T-helper 1 cell treated with Interleukin-12 subunit alpha and Interleukin-12 subunit beta and Interleukin-4 antibody, amounts not matched to agents 30 ng/mL and 1 ng/mL, for 36 hours (primary cell): ENCODE results near the gene MPO. TPM values are rescaled to one million over a fixed set of nuclear protein-coding genes. Genes with fewer than 3 reads are reported as not detected.

Experiments used
- intact Hi-C: fragments of 100-400 bp; cut with micrococcal nuclease; formaldehyde crosslinking; loops from one replicate; pipeline ENCODE4 v1.15.1; 2024
- total RNA-seq: library from RNA; stranded (reverse); gene quantifications from 2 replicates; pipeline ENCODE4 v1.2.3, GENCODE V29; 2022

MPO gene
- total RNA-seq, 1 donor from 2014 or later = 0.07 TPM

GRCh38 chr17:58282442-58282841 is 1.7 kb upstream of the MPO start:
- intact Hi-C loops = no loop called here

DNA sequence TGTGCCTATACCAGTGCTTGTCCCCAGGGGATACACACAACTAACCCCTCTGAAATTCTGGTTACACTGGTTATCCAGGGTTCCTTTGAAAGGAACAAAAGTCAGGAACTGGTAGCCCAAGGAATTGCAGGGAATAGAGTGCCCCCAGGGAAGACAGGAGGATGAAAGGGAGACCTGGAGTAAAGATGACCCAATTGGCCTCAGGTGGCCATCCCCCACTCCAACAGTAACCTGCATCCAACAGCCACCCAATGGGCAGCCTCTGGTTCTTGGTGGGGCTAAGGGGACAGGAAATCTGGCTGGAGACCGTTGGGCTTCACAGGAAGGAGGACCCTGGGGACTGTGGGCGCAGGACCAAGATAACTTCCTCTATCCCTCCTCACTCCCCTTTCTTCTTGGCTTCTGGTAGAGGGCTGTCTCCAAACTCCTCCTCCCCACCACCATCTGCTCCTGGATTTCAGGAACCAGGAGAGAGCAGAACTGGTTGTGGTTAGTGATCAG is 826 bp upstream of the MPO start:
- intact Hi-C loops = no loop called here

DNA sequence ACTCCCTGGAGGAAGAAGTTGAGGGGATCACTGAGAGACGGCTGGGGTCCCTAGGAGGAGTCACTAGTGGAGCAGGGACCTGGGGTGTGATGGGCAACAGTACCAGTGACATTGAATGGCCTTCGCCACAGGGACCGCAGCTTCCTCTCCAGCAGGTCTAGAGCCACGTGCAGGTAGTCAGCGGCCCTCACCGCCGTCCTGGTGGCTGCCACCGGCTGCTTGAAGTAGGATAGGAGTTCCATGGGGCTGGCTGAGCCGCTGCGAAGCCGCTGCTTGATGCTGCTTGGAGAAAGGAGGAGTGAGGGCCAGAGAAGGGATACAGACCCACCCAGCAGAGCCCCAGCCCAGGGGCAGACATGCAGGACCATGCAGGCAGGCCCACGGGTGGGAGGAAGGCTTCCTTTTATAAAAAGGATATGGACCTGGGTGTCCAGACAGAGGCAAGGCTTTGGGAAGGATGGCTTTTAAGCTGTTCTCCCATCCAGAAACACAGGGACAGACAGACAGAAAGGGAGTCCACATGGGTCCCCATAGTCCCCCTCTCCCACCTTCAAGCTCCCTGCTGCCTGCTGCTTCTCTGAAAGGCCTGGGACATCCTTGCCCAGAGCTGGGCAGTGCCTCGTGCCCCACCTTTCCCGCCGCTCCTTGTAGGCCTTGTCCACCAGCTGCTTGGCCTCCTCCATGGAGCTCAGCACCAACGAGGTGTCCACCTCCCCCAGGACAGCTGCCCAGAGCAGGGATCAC is 827 bp downstream of the MPO start:
- intact Hi-C loops = no loop called here

DNA sequence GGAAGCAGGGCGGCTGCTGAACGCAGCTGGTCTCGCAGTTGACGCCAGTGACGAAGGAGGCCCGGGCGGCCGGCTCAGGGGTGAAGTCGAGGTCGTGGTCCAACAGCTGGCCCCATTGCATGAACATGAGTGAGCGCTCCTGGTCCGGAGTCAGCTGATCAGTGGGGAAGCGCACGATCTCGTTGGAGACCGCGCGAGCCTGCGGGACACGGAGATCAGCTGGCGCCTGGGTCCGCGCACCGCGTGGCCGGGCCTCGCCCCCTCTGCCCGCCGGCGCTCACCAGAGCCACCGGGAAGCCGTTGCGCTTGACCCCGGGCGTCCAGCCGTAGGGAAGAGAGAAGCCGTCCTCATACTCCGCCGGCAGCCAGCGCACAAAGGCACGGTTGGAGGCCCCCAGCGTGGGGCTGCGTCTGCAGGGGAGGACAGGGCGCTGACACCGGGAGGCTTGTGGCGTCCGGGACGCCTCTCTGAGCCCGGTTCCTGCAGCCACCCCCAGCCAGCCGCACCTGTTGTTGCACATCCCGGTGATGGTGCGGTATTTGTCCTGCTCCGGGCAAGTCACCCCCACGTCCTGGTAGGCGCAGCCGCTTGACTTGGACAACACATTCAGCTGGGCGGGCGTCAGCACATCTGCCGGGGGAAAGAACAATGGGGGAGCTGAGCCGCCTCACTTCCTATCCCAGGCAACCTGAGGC is 1.6 kb downstream of the MPO start:
- intact Hi-C loops = no loop called here

DNA sequence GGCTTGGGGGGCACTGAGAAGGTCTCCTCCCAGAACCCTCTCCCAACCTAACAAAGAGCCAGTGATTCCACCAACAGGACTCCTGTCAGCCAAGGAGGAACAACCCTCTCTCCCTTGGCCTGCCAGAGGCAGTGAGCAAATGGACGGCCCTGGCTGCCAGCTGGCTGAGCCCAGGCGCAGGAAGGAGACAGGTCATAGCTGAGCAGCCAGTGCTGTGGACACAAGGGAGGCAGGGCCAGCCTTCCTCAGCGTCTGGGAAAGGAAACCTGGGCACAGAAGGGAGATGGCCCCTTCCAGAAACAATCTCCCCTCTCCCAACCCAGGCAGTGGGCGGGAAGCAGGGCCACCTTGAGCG is 2.1 kb downstream of the MPO start:
- intact Hi-C loops = no loop called here

- intact Hi-C loops = loop anchor here (1.0 kb wide), 2 partner anchors 139 to 169 kb away; partner anchors contain the start of gene RNF43
These were observed 2.7 kb downstream of the MPO start for GRCh38 chr17:58277802-58278595.

- intact Hi-C loops = loop anchor here (1.0 kb wide), 2 partner anchors 140 to 170 kb away; partner anchors contain the start of gene RNF43
These were observed 3.5 kb downstream of the MPO start for GRCh38 chr17:58277107-58277801.

DNA sequence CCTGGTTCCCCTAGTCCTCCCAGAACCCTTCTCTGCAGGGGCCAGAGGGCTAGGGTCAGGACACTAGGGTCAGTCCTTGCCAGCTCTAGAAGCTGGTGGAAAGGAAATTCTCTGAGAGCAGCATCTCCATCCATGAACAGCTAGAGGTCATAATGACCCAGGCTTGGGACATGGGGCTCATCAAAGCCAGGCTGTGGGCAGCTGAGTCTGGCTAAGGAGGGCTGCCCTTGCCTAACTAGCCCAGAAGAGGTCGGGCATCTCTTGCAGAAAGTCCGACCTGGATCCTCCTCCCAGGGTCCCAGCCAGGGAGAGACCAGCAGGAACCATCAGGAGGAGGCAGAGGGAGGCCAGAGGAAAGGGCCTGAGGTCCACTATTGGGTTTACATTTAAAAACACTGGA is 4.3 kb downstream of the MPO start:
- intact Hi-C loops = no loop called here

DNA sequence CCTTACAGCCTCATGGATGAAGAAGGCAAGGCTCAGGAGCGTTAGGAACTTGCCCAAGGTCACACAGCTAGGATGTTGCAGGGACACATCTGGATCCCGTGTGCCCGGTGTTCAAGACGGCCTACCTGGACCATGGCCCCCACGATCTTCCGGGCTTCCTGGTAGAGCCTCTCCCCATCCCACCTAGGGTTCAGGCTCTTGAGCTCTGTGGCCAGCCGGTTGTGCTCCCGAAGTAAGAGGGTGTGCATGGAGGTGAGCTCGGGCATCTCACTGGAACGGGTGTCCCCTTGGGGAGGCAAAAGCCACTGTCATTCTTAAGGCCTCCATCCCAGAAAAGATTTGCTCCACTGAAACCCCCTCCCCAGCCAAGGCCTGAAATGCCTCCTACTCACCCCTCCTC is 5.3 kb downstream of the MPO start:
- intact Hi-C loops = no loop called here

GRCh38 chr17:58273453-58274104 is 7.2 kb downstream of the MPO start:
- intact Hi-C loops = no loop called here

DNA sequence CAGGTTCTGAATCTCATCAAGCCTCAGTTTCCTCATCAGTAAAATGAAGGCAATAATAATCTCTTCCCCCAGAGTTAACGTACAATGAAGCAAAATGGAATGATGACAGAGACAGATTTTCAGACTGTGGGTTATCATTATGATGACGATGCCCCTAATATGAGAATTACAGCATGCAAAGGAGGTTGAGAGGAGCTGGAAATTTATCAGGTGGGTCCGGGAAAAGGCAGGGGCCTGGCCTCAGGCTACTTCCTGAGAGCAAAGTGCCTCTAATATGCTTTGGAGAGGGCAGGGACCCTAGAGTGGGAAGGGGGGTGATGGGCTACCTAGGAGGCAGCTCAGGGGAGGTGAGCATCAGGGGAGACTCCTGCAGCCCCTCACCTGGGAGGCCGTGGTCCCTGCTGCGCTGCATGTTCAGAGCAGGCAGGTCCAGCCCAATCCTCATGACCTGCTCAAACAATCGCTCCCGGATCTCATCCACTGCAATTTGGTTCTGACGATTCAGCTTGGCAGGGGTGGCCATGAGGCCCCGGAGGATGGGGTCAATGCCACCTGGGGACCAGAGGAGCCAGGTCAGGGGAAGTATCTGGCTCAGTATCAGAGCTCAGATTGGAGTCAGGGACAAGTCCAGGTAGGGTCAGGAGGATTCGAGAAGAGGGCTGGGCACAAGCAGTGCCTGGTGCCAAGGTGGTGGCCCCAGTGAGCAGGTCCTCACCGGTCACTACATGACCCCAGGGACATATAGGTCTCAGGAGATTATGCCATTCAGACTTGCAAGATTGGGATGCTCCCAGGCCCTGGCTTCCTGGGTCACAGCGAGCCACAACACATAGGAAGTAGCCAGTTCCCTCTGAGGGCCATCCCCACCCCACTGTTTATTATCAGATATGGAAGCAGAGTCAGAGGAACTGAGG is 8.1 kb downstream of the MPO start:
- intact Hi-C loops = no loop called here

- intact Hi-C loops = no loop called here
These were observed 9.4 kb downstream of the MPO start for GRCh38 chr17:58271216-58271931.

- intact Hi-C loops = no loop called here
These were observed 10.1 kb downstream of the MPO start for GRCh38 chr17:58270476-58271215.

DNA sequence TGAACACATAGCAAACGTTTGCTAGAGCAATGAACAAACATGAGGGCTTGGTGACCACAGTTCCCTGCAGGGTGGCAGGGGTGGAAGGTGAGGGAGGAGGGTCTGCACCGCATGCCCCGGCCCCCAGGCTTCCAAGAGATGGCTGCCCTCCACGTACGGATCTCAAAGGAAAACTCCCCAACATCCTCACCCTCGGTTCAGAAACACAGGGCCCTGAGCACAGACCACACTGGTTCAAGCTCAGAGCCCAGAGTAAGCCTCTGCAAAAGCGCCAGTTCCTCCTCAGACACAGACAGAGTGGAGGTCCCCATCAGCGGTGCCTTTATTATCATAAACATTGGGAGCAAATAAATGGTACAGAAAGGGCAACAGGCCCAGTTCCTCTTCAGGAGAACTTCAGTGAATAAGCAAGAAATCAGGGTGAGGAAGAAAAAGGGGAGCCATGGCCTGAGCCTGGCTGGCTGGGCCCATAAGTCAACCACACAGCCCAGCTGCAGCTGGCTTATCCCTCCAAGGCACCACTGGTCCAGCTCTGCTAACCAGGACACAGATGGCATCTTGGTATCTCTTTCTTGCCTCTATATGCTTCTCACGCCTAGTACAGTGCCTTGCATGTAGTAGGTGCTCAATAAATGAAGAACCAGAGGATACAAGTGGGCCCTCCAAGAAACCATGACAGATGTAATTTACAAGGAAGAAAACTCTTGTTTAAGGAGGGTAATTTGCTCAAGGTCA is 11.0 kb downstream of the MPO start:
- intact Hi-C loops = no loop called here

- intact Hi-C loops = no loop called here
These were observed 11.8 kb downstream of the MPO start for GRCh38 chr17:58268774-58269556.

GRCh38 chr17:58268326-58268725 is 12.4 kb downstream of the MPO start:
- intact Hi-C loops = no loop called here
